Endothelial cell of umbilical vein (primary cell): ENCODE measurements around the gene AGFG1. TPM values are rescaled to one million over a fixed set of nuclear protein-coding genes. Genes with fewer than 3 reads are reported as not detected.

Experiments
- BruUV-seq: library from RNA; stranded (reverse); fragments of 400-500 nt; replicated peaks from 2 replicates; lab custom pipeline; 2021; lab: Mats Ljungman, UMichigan
- CTCF ChIA-PET: fragments of 300-600, 350-600 bp; sonication (Branson Sonifier 250); formaldehyde crosslinking; loops from one replicate; lab custom pipeline; 2021; ENCODE audit warnings: antibody characterized with exemption, inconsistent platforms; lab: Charles Lee
- POLR2A ChIA-PET: fragments of 300-600, 350-600 bp; sonication (Branson Sonifier 250); formaldehyde crosslinking; loops from one replicate; lab custom pipeline; 2021; ENCODE audit warnings: antibody characterized with exemption, inconsistent platforms; lab: Charles Lee
- DNase-seq: peaks from one replicate; pipeline ENCODE4 v3.0.0-alpha.2; 2011; ENCODE audit warnings: low read depth, low spot score
- FAIRE-seq: peaks from 2 replicates; lab custom pipeline; 2011; peaks lifted over from hg19 to GRCh38; lab: Jason Lieb, UNC
- H2AFZ ChIP-seq: 2 replicates; pipeline ENCODE4 v1.6.0; 2012; ENCODE audit warnings: low read depth, low read length, control low read depth, inconsistent platforms
- H3K27ac ChIP-seq: 2 replicates; pipeline ENCODE4 v1.5.1; 2011; ENCODE audit warnings: low read depth, mild to moderate bottlenecking, control low read depth, low read length, moderate library complexity; ENCODE audit not compliant: insufficient read depth
- H3K27me3 ChIP-seq, 2 experiments: 2 replicates each; pipeline versions ENCODE4 v1.6.0 to v1.6.1; 2011; ENCODE audit warnings: low read length in 2 of 2, mixed read lengths in 1 of 2; ENCODE audit not compliant: control insufficient read depth in 2 of 2, insufficient read depth in 2 of 2
- H3K36me3 ChIP-seq, 2 experiments: 2 replicates in 1 of 2; 3 replicates in 1 of 2; pipeline ENCODE4 v1.5.1; 2011; ENCODE audit warnings: low read length in 2 of 2, mild to moderate bottlenecking in 1 of 2, moderate library complexity in 1 of 2; ENCODE audit not compliant: control insufficient read depth in 2 of 2, insufficient read depth in 2 of 2; ENCODE audit errors: extremely low read depth in 1 of 2
- H3K4me1 ChIP-seq: 3 replicates; pipeline ENCODE4 v1.5.1; 2011; ENCODE audit warnings: mild to moderate bottlenecking, low read length; ENCODE audit not compliant: control insufficient read depth, insufficient read depth; ENCODE audit errors: extremely low read depth
- H3K4me2 ChIP-seq: 2 replicates; pipeline ENCODE4 v1.6.1; 2011; ENCODE audit warnings: low read length, control low read depth, mixed read lengths; ENCODE audit not compliant: insufficient read depth
- H3K4me3 ChIP-seq, 3 experiments: fragments of 200-600 bp in 1 of 3; sonication (generic), shearing (Covaris generic) in 1 of 3; replicated peaks in 1 of 3; 2 replicates each; pipeline ENCODE4 v1.5.1; 2011 to 2016; ENCODE audit warnings: control low read depth in 3 of 3, low read length in 3 of 3, mild to moderate bottlenecking in 2 of 3, inconsistent platforms in 1 of 3, low read depth in 1 of 3, moderate library complexity in 1 of 3; ENCODE audit not compliant: insufficient read depth in 1 of 3
- H3K79me2 ChIP-seq: 2 replicates; pipeline ENCODE4 v1.6.0; 2012; ENCODE audit warnings: low read length, inconsistent platforms; ENCODE audit not compliant: control insufficient read depth, insufficient read depth
- H3K9ac ChIP-seq: replicated peaks from 2 replicates; pipeline ENCODE3; 2011; ENCODE audit warnings: low read length, control low read depth; ENCODE audit not compliant: insufficient read depth; ENCODE audit errors: extremely low read depth
- H3K9me1 ChIP-seq: replicated peaks from 3 replicates; pipeline ENCODE4 v1.6.0; 2011; ENCODE audit warnings: mild to moderate bottlenecking, low read length; ENCODE audit not compliant: control insufficient read depth, insufficient read depth; ENCODE audit errors: extremely low read depth
- H3K9me3 ChIP-seq: replicated peaks from 2 replicates; pipeline ENCODE4 v1.5.1; 2012; ENCODE audit warnings: low read length, inconsistent platforms; ENCODE audit not compliant: control insufficient read depth, insufficient read depth
- H4K20me1 ChIP-seq: replicated peaks from 2 replicates; pipeline ENCODE3; 2011; ENCODE audit warnings: mild to moderate bottlenecking, low read length; ENCODE audit not compliant: control insufficient read depth, insufficient read depth; ENCODE audit errors: extremely low read depth
- EZH2 ChIP-seq: IDR thresholded peaks from 2 replicates; pipeline ENCODE4 v1.6.1; 2012; ENCODE audit warnings: borderline replicate concordance, low read depth, mild to moderate bottlenecking, moderate library complexity, low read length, inconsistent platforms; ENCODE audit not compliant: severe bottlenecking
- FOS ChIP-seq: IDR thresholded peaks from 2 replicates; pipeline ENCODE4 v1.6.1; 2011; ENCODE audit warnings: mild to moderate bottlenecking, low read length, moderate library complexity, borderline replicate concordance; ENCODE audit not compliant: insufficient read depth
- GATA2 ChIP-seq: IDR thresholded peaks from 2 replicates; pipeline ENCODE4 v1.7.0; 2011; ENCODE audit warnings: low read depth, mild to moderate bottlenecking, moderate library complexity, mixed read lengths, low read length; ENCODE audit not compliant: insufficient read length, insufficient read depth
- JUN ChIP-seq: IDR thresholded peaks from 2 replicates; pipeline ENCODE4 v1.6.1; 2011; ENCODE audit warnings: borderline replicate concordance, low read depth; ENCODE audit not compliant: insufficient read length, insufficient read depth
- MYC ChIP-seq: IDR thresholded peaks from one replicate; pipeline ENCODE4 v1.6.1; 2011; ENCODE audit warnings: mild to moderate bottlenecking, low read depth, low read length
- POLR2A ChIP-seq: IDR thresholded peaks from 2 replicates; pipeline ENCODE4 v1.6.1; 2012; ENCODE audit warnings: low read depth, mild to moderate bottlenecking, control low read depth, low read length
- POLR2AphosphoS5 ChIP-seq: IDR thresholded peaks from 2 replicates; pipeline ENCODE4 v1.6.1; 2012; ENCODE audit warnings: low read depth, mild to moderate bottlenecking, control low read depth, low read length, moderate library complexity; ENCODE audit not compliant: insufficient read depth
- dilution Hi-C: fragments of 300-500 bp; cut with MboI; formaldehyde crosslinking; loops from one replicate; pipeline ENCODE4 v1.15.0; 2019; ENCODE audit warnings: low sequenced_read_pairs; ENCODE audit not compliant: extremely low pct_ligation_motif_present
- intact Hi-C: fragments of 100-400 bp; cut with micrococcal nuclease; formaldehyde crosslinking; loops from one replicate; pipeline ENCODE4 v1.10.0; 2022
- polyA plus RNA-seq, 4 experiments: library from polyadenylated mRNA; depleted of rRNA in 3 of 4; stranded (reverse) in 3 of 4; unstranded in 1 of 4; fragments of >200 nt; gene quantifications; 2 replicates each; pipeline versions ENCODE4 v1.2.1 to v1.2.3, GENCODE V29; 2011 to 2012; ENCODE audit warnings: missing spikeins in 1 of 4
- total RNA-seq: library from RNA; stranded (reverse); gene quantifications from 2 replicates; pipeline ENCODE4 v1.2.3, GENCODE V29; 2021
- TF ChIP-seq, protein P1 (sequence below), 2 donors: IDR thresholded peaks; 1 replicate in 1 of 2; 2 replicates in 1 of 2; pipeline ENCODE4 v1.5.1; 2011; ENCODE audit warnings: low read length in 2 of 2, mild to moderate bottlenecking in 2 of 2, moderate library complexity in 2 of 2, control low read depth in 1 of 2, inconsistent platforms in 1 of 2, low read depth in 1 of 2; ENCODE audit not compliant: insufficient read depth in 1 of 2; ENCODE audit errors: extremely low read depth in 1 of 2
- TF ChIP-seq, protein P2 (sequence below): IDR thresholded peaks from 2 replicates; pipeline ENCODE4 v1.6.1; 2011; ENCODE audit not compliant: insufficient read depth, insufficient read length

Gene AGFG1
- total and polyA plus RNA-seq, 2 donors (not counting 3 experiments of a cell fraction or from before 2014, with no cell fraction given) = 87.9 to 106 TPM

DNA sequence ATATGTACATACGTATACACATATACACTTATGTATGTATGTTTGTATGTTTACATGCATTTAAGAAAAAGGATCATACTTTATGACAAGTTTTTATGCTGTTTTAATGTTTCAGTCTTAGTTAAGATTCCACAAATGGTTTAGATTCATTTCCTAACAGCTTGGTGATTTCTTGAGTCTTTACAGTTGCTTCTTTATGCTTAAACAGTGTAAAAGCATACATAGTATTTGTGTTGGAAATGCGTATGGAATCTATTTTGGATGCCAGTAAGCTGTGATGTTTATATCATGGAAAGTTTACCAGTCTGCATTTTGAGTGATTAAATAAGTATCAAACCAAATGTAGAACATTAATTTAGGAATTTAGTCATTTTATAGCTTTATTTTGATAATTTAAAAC is 55.4 kb downstream of the AGFG1 start:
- dilution Hi-C loops = no loop called here
- no peak overlapping the region for H3K27ac ChIP-seq
- H3K36me3 ChIP-seq = peaks cover 6 to 13% of the 10 kb centered on the region in 2 experiments
- intact Hi-C loops = no loop called here
- BruUV-seq = no TSS peak
- POLR2A ChIA-PET = no interaction called here
- no peaks in the 10 kb centered on the region for H3K27me3 ChIP-seq
- DNase-seq (no peak), FAIRE-seq (no peak)
- H3K9me3 ChIP-seq = no peaks in the 10 kb centered on the region
- no peak for TF ChIP-seq GATA2
- CTCF ChIA-PET = no interaction called here
- peaks cover 2% of the 10 kb centered on the region for H3K9me1 ChIP-seq
- H3K9ac ChIP-seq = no peak overlapping the region
- H4K20me1 ChIP-seq = no peaks in the 10 kb centered on the region
- no peak overlapping the region for H3K4me2 ChIP-seq
- H3K4me1 ChIP-seq = no peaks in the 10 kb centered on the region
- peaks cover 19% of the 10 kb centered on the region for H3K79me2 ChIP-seq
- no peak overlapping the region for H3K4me3 ChIP-seq
- H2AFZ ChIP-seq = no peak overlapping the region

DNA sequence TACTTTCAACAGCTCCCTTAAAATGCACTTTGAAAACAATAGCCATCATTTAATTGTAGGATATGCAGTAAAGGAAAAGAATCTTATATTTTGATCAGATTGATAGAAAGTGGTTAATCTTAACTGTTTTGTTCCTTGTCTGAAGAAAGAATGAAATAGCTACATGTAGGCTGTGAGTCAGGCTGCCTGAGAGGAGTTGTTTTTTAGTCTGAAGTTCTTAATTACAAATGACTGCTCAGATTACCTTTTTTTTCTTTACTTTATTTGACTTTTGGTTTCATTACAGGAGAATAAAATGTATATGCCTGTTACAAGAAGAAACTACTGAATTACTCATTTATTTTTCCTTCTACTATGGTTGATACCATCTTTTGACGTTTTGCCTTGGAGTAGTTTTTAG is 56.8 kb downstream of the AGFG1 start:
- no peak overlapping the region for H3K27ac ChIP-seq
- no peaks in the 10 kb centered on the region for H3K4me1 ChIP-seq
- POLR2A ChIA-PET = no interaction called here
- FAIRE-seq (no peak), DNase-seq (no peak)
- TF ChIP-seq POLR2AphosphoS5 (no peak), POLR2A (no peak), MYC (no peak), JUN (no peak), FOS (no peak), EZH2 (no peak), GATA2 (no peak)
- TF ChIP-seq, protein P1, sequence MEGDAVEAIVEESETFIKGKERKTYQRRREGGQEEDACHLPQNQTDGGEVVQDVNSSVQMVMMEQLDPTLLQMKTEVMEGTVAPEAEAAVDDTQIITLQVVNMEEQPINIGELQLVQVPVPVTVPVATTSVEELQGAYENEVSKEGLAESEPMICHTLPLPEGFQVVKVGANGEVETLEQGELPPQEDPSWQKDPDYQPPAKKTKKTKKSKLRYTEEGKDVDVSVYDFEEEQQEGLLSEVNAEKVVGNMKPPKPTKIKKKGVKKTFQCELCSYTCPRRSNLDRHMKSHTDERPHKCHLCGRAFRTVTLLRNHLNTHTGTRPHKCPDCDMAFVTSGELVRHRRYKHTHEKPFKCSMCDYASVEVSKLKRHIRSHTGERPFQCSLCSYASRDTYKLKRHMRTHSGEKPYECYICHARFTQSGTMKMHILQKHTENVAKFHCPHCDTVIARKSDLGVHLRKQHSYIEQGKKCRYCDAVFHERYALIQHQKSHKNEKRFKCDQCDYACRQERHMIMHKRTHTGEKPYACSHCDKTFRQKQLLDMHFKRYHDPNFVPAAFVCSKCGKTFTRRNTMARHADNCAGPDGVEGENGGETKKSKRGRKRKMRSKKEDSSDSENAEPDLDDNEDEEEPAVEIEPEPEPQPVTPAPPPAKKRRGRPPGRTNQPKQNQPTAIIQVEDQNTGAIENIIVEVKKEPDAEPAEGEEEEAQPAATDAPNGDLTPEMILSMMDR (IDR thresholded peaks at IDR 0.05; ENCODE audit: extremely low read depth in 1 of 2, insufficient read depth in 1 of 2, low read depth in 1 of 2, low read length in 2 of 2) = no peak
- TF ChIP-seq, protein P2, sequence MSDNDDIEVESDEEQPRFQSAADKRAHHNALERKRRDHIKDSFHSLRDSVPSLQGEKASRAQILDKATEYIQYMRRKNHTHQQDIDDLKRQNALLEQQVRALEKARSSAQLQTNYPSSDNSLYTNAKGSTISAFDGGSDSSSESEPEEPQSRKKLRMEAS = no peak
- H3K36me3 ChIP-seq = peaks cover 6 to 18% of the 10 kb centered on the region in 2 experiments
- H3K9ac ChIP-seq = no peak overlapping the region
- BruUV-seq = no TSS peak
- H3K27me3 ChIP-seq = no peaks in the 10 kb centered on the region
- peaks cover 9% of the 10 kb centered on the region for H3K79me2 ChIP-seq
- no peaks in the 10 kb centered on the region for H3K9me3 ChIP-seq
- intact Hi-C loops = no loop called here
- no peak overlapping the region for H3K4me3 ChIP-seq
- H3K4me2 ChIP-seq = no peak overlapping the region
- CTCF ChIA-PET = interaction anchor here (1.2 kb wide), 1 partner anchor 122 kb away, joined by 3 read pairs; no protein-coding TSS in a partner anchor
- peaks cover under 1% of the 10 kb centered on the region for H3K9me1 ChIP-seq
- no peaks in the 10 kb centered on the region for H4K20me1 ChIP-seq
- H2AFZ ChIP-seq = no peak overlapping the region
- dilution Hi-C loops = no loop called here
